HEK293T (cell line): ENCODE results near the gene GSX1.

Experiments
- ARNT ChIP-seq: fragments of 450-650 bp; IDR thresholded peaks from 2 replicates; pipeline ENCODE4 v1.6.1; 2017; ENCODE audit warnings: mild to moderate bottlenecking
- BHLHE40 ChIP-seq: fragments of 450-650 bp; IDR thresholded peaks from 2 replicates; pipeline ENCODE4 v1.6.1; 2016; ENCODE audit warnings: mild to moderate bottlenecking, moderate library complexity, borderline replicate concordance
- CTBP1 ChIP-seq: fragments of 450-650 bp; IDR thresholded peaks from 2 replicates; pipeline ENCODE4 v1.6.1; 2016; ENCODE audit warnings: borderline replicate concordance
- FOXA1 ChIP-seq: fragments of 450-650 bp; IDR thresholded peaks from 2 replicates; pipeline ENCODE4 v1.6.1; 2016; ENCODE audit warnings: mild to moderate bottlenecking
- FOXM1 ChIP-seq: fragments of 450-650 bp; IDR thresholded peaks from 2 replicates; pipeline ENCODE4 v1.6.1; 2017; ENCODE audit warnings: mild to moderate bottlenecking, borderline replicate concordance
- HDGF ChIP-seq: fragments of 450-650 bp; IDR thresholded peaks from 2 replicates; pipeline ENCODE4 v1.6.1; 2017; ENCODE audit warnings: antibody characterized with exemption, borderline replicate concordance
- LEF1 ChIP-seq: fragments of 450-650 bp; IDR thresholded peaks from 2 replicates; pipeline ENCODE4 v1.6.1; 2017; ENCODE audit warnings: mild to moderate bottlenecking, borderline replicate concordance
- NFRKB ChIP-seq: fragments of 450-650 bp; IDR thresholded peaks from 2 replicates; pipeline ENCODE4 v1.6.1; 2016; ENCODE audit warnings: mild to moderate bottlenecking, moderate library complexity
- PKNOX1 ChIP-seq: fragments of 450-650 bp; IDR thresholded peaks from 2 replicates; pipeline ENCODE4 v1.6.1; 2016
- SUZ12 ChIP-seq: fragments of 450-650 bp; IDR thresholded peaks from 2 replicates; pipeline ENCODE4 v1.6.1; 2016; ENCODE audit warnings: mild to moderate bottlenecking
- ZNF384 ChIP-seq: fragments of 450-650 bp; IDR thresholded peaks from 2 replicates; pipeline ENCODE4 v1.6.1; 2016

GRCh38 chr13:27790523-27790922 is 1.8 kb upstream of the GSX1 start:
- TF ChIP-seq BHLHE40 (no peak), SUZ12 (no peak), HDGF (no peak), PKNOX1 (no peak), CTBP1 (no peak), FOXM1 (no peak), NFRKB (no peak), ZNF384 (no peak), LEF1 (no peak), FOXA1 (no peak), ARNT (no peak)
